ENCODE data around the gene NEK6. TPM values are rescaled to one million over a fixed set of nuclear protein-coding genes. Genes with fewer than 3 reads are reported as not detected.
"Not testable (repeated sequence)": the region's sequence is repeated elsewhere in the genome, so short reads cannot be mapped to it uniquely, and the experiment has no call there.

NEK6 gene
- total RNA-seq, 1 donor from 2014 or later, result 15.7 TPM

- Histone ChIP-seq H3K9me3 (ENCODE audit: control insufficient read depth in 3 of 3, low read length in 3 of 3) (no peaks in the 10 kb centered on the region), H3K27ac (ENCODE audit: low read depth, low read length) (no peak overlapping the region), H3K36me3 (ENCODE audit: control insufficient read depth in 3 of 3, insufficient read depth in 3 of 3, low read length in 3 of 3) (no peaks in the 10 kb centered on the region), H3K4me1 (ENCODE audit: control insufficient read depth in 3 of 3, insufficient read depth in 3 of 3, low read length in 3 of 3) (peaks cover 17 to 29% (median 22%) of the 10 kb centered on the region in 3 donors), H3K27me3 (ENCODE audit: control insufficient read depth in 3 of 3, insufficient read depth in 3 of 3, low read length in 3 of 3) (peaks cover 0 to 5% (median 0%) of the 10 kb centered on the region in 3 donors), H3K9ac (ENCODE audit: low read depth in 1 of 3, low read length in 3 of 3) (no peak overlapping the region), H3K4me3 (ENCODE audit: low read length in 3 of 3) (no peak overlapping the region)
These were observed 34.6 kb upstream of the NEK6 start for GRCh38 chr9:124222918-124223720.

GRCh38 chr9:124225945-124226344 lies 31.8 kb upstream of the NEK6 start:
- H3K27ac ChIP-seq (ENCODE audit: low read depth, low read length), result no peak overlapping the region
- no peak overlapping the region for H3K4me3 ChIP-seq (ENCODE audit: low read length in 3 of 3)
- peaks cover 0 to 11% (median 3%) of the 10 kb centered on the region in 3 donors for H3K27me3 ChIP-seq (ENCODE audit: control insufficient read depth in 3 of 3, insufficient read depth in 3 of 3, low read length in 3 of 3)
- H3K36me3 ChIP-seq (ENCODE audit: control insufficient read depth in 3 of 3, insufficient read depth in 3 of 3, low read length in 3 of 3), result no peaks in the 10 kb centered on the region
- H3K9ac ChIP-seq (ENCODE audit: low read depth in 1 of 3, low read length in 3 of 3), result no peak overlapping the region
- peaks cover 12 to 20% (median 12%) of the 10 kb centered on the region in 3 donors for H3K4me1 ChIP-seq (ENCODE audit: control insufficient read depth in 3 of 3, insufficient read depth in 3 of 3, low read length in 3 of 3)
- no peaks in the 10 kb centered on the region for H3K9me3 ChIP-seq (ENCODE audit: control insufficient read depth in 3 of 3, low read length in 3 of 3)

- H3K4me1 ChIP-seq (ENCODE audit: control insufficient read depth in 3 of 3, insufficient read depth in 3 of 3, low read length in 3 of 3), result peaks cover 0 to 2% (median 0%) of the 10 kb centered on the region in 3 donors
- no peaks in the 10 kb centered on the region for H3K9me3 ChIP-seq (ENCODE audit: control insufficient read depth in 3 of 3, low read length in 3 of 3)
- H3K4me3 ChIP-seq (ENCODE audit: low read length in 3 of 3), result no peak overlapping the region
- H3K9ac ChIP-seq (ENCODE audit: low read depth in 1 of 3, low read length in 3 of 3), result no peak overlapping the region
- H3K27me3 ChIP-seq (ENCODE audit: control insufficient read depth in 3 of 3, insufficient read depth in 3 of 3, low read length in 3 of 3), result peaks cover 0 to 6% (median 3%) of the 10 kb centered on the region in 3 donors
- H3K36me3 ChIP-seq (ENCODE audit: control insufficient read depth in 3 of 3, insufficient read depth in 3 of 3, low read length in 3 of 3), result no peaks in the 10 kb centered on the region
- H3K27ac ChIP-seq (ENCODE audit: low read depth, low read length), result no peak overlapping the region
These were observed 29.2 kb upstream of the NEK6 start for GRCh38 chr9:124228516-124228915.

- Histone ChIP-seq H3K36me3 (ENCODE audit: control insufficient read depth in 3 of 3, insufficient read depth in 3 of 3, low read length in 3 of 3) (no peaks in the 10 kb centered on the region), H3K9ac (ENCODE audit: low read depth in 1 of 3, low read length in 3 of 3) (no peak overlapping the region), H3K27ac (ENCODE audit: low read depth, low read length) (no peak overlapping the region), H3K9me3 (ENCODE audit: control insufficient read depth in 3 of 3, low read length in 3 of 3) (no peaks in the 10 kb centered on the region), H3K27me3 (ENCODE audit: control insufficient read depth in 3 of 3, insufficient read depth in 3 of 3, low read length in 3 of 3) (peaks cover 0 to 6% (median 3%) of the 10 kb centered on the region in 3 donors), H3K4me1 (ENCODE audit: control insufficient read depth in 3 of 3, insufficient read depth in 3 of 3, low read length in 3 of 3) (no peaks in the 10 kb centered on the region), H3K4me3 (ENCODE audit: low read length in 3 of 3) (no peak overlapping the region)
These were observed 26.5 kb upstream of the NEK6 start for GRCh38 chr9:124231095-124231737.

GRCh38 chr9:124238546-124239140 lies 19.1 kb upstream of the NEK6 start:
- Histone ChIP-seq H3K36me3 (ENCODE audit: control insufficient read depth in 3 of 3, insufficient read depth in 3 of 3, low read length in 3 of 3) (no peaks in the 10 kb centered on the region), H3K4me1 (ENCODE audit: control insufficient read depth in 3 of 3, insufficient read depth in 3 of 3, low read length in 3 of 3) (peaks cover 0 to 9% (median 7%) of the 10 kb centered on the region in 3 donors), H3K27me3 (ENCODE audit: control insufficient read depth in 3 of 3, insufficient read depth in 3 of 3, low read length in 3 of 3) (peaks cover 0 to 4% (median 3%) of the 10 kb centered on the region in 3 donors), H3K9ac (ENCODE audit: low read depth in 1 of 3, low read length in 3 of 3) (no peak overlapping the region), H3K27ac (ENCODE audit: low read depth, low read length) (no peak overlapping the region), H3K9me3 (ENCODE audit: control insufficient read depth in 3 of 3, low read length in 3 of 3) (no peaks in the 10 kb centered on the region), H3K4me3 (ENCODE audit: low read length in 3 of 3) (no peak overlapping the region)

- peaks cover 0 to 4% (median 3%) of the 10 kb centered on the region in 3 donors for H3K27me3 ChIP-seq (ENCODE audit: control insufficient read depth in 3 of 3, insufficient read depth in 3 of 3, low read length in 3 of 3)
- H3K27ac ChIP-seq (ENCODE audit: low read depth, low read length), result no peak overlapping the region
- no peaks in the 10 kb centered on the region for H3K9me3 ChIP-seq (ENCODE audit: control insufficient read depth in 3 of 3, low read length in 3 of 3)
- peaks cover 0 to 9% (median 7%) of the 10 kb centered on the region in 3 donors for H3K4me1 ChIP-seq (ENCODE audit: control insufficient read depth in 3 of 3, insufficient read depth in 3 of 3, low read length in 3 of 3)
- H3K9ac ChIP-seq (ENCODE audit: low read depth in 1 of 3, low read length in 3 of 3), result no peak overlapping the region
- no peak overlapping the region for H3K4me3 ChIP-seq (ENCODE audit: low read length in 3 of 3)
- H3K36me3 ChIP-seq (ENCODE audit: control insufficient read depth in 3 of 3, insufficient read depth in 3 of 3, low read length in 3 of 3), result no peaks in the 10 kb centered on the region
These were observed 18.3 kb upstream of the NEK6 start for GRCh38 chr9:124239249-124240073.

- Histone ChIP-seq H3K27ac (ENCODE audit: low read depth, low read length) (peak overlapping the region; percentile 25), H3K9me3 (ENCODE audit: control insufficient read depth in 3 of 3, low read length in 3 of 3) (no peaks in the 10 kb centered on the region), H3K36me3 (ENCODE audit: control insufficient read depth in 3 of 3, insufficient read depth in 3 of 3, low read length in 3 of 3) (no peaks in the 10 kb centered on the region), H3K4me1 (ENCODE audit: control insufficient read depth in 3 of 3, insufficient read depth in 3 of 3, low read length in 3 of 3) (peaks cover 0 to 9% (median 7%) of the 10 kb centered on the region in 3 donors), H3K27me3 (ENCODE audit: control insufficient read depth in 3 of 3, insufficient read depth in 3 of 3, low read length in 3 of 3) (peaks cover 0 to 4% (median 3%) of the 10 kb centered on the region in 3 donors), H3K9ac (ENCODE audit: low read depth in 1 of 3, low read length in 3 of 3) (peak overlapping the region in 1 of 3 donors; percentile 51), H3K4me3 (ENCODE audit: low read length in 3 of 3) (peak overlapping the region; percentile 40 to 72 (median 41))
These were observed 15.2 kb upstream of the NEK6 start for GRCh38 chr9:124242331-124243194.

- H3K27ac ChIP-seq (ENCODE audit: low read depth, low read length); H3K9me3 ChIP-seq (ENCODE audit: control insufficient read depth in 3 of 3, low read length in 3 of 3); H3K27me3 ChIP-seq (ENCODE audit: control insufficient read depth in 3 of 3, insufficient read depth in 3 of 3, low read length in 3 of 3); H3K9ac ChIP-seq (ENCODE audit: low read depth in 1 of 3, low read length in 3 of 3); H3K4me1 ChIP-seq (ENCODE audit: control insufficient read depth in 3 of 3, insufficient read depth in 3 of 3, low read length in 3 of 3); H3K36me3 ChIP-seq (ENCODE audit: control insufficient read depth in 3 of 3, insufficient read depth in 3 of 3, low read length in 3 of 3); H3K4me3 ChIP-seq (ENCODE audit: low read length in 3 of 3): not testable (repeated sequence)
These were observed 10.4 kb upstream of the NEK6 start for GRCh38 chr9:124247393-124247792.

- Histone ChIP-seq H3K9me3 (ENCODE audit: control insufficient read depth in 3 of 3, low read length in 3 of 3) (no peaks in the 10 kb centered on the region), H3K27ac (ENCODE audit: low read depth, low read length) (no peak overlapping the region), H3K4me1 (ENCODE audit: control insufficient read depth in 3 of 3, insufficient read depth in 3 of 3, low read length in 3 of 3) (peaks cover 0 to 8% (median 3%) of the 10 kb centered on the region in 3 donors), H3K27me3 (ENCODE audit: control insufficient read depth in 3 of 3, insufficient read depth in 3 of 3, low read length in 3 of 3) (no peaks in the 10 kb centered on the region), H3K9ac (ENCODE audit: low read depth in 1 of 3, low read length in 3 of 3) (no peak overlapping the region), H3K36me3 (ENCODE audit: control insufficient read depth in 3 of 3, insufficient read depth in 3 of 3, low read length in 3 of 3) (no peaks in the 10 kb centered on the region), H3K4me3 (ENCODE audit: low read length in 3 of 3) (no peak overlapping the region)
These were observed 9.7 kb upstream of the NEK6 start for GRCh38 chr9:124248066-124248465.

All from skeletal muscle tissue (tissue), 4 donors.